K562 (cell line): ENCODE measurements around the gene RHOB. TPM values are rescaled to one million over a fixed set of nuclear protein-coding genes. Genes with fewer than 3 reads are reported as not detected.

Experiments
- ATAC-seq: fragments of 200-7000 bp; cut with Tn5 transposase; 3 replicates; pipeline ENCODE4 v1.9.1; 2020; ENCODE audit warnings: moderate library complexity
- BruUV-seq: library from RNA; stranded (reverse); fragments of 400-500 nt; replicated peaks from 2 replicates; lab custom pipeline; 2021; lab: Mats Ljungman, UMichigan
- CTCF ChIA-PET: fragments of 300-600 bp; formaldehyde crosslinking; extraction: SDS; loops from one replicate; lab custom pipeline; 2021; ENCODE audit warnings: low intra/inter-chr PET ratio; lab: Yijun Ruan, JAX
- POLR2A ChIA-PET: fragments of 300-600, 350-650 bp; sonication (Branson Sonifier 250); formaldehyde crosslinking; extraction: SDS; loops from one replicate; lab custom pipeline; 2021; ENCODE audit warnings: antibody characterized with exemption, inconsistent platforms; lab: Yijun Ruan, JAX
- DNase-seq, 4 experiments: peaks; one replicate each; pipeline versions ENCODE4 v3.0.0 to v3.0.0-alpha.2; 2011 to 2018; ENCODE audit warnings: low spot score in 3 of 4, mixed read lengths in 3 of 4; ENCODE audit errors: extremely low read depth in 1 of 4
- FAIRE-seq: peaks from 2 replicates; lab custom pipeline; 2011; peaks lifted over from hg19 to GRCh38; lab: Jason Lieb, UNC
- H2AFZ ChIP-seq: 2 replicates; pipeline ENCODE4 v1.6.0; 2011; ENCODE audit warnings: low read depth, low read length, control low read depth, inconsistent platforms
- H3K27ac ChIP-seq: fragments of 200-600 bp; 3 replicates; pipeline ENCODE4 v1.8.0; 2011; ENCODE audit warnings: low read depth, mild to moderate bottlenecking, control low read depth, inconsistent platforms, low read length, moderate library complexity, mixed read lengths; ENCODE audit errors: extremely low read depth
- H3K27me3 ChIP-seq, 2 experiments: fragments of 300-600 bp in 1 of 2; 2 replicates in 1 of 2; 3 replicates in 1 of 2; pipeline versions ENCODE4 v1.6.0 to v1.8.0; 2011; ENCODE audit warnings: inconsistent platforms in 2 of 2, low read length in 2 of 2, mild to moderate bottlenecking in 1 of 2, mixed read lengths in 1 of 2, moderate library complexity in 1 of 2; ENCODE audit not compliant: control insufficient read depth in 2 of 2, insufficient read depth in 2 of 2
- H3K36me3 ChIP-seq: fragments of 300-600 bp; 3 replicates; pipeline ENCODE4 v1.8.0; 2011; ENCODE audit warnings: mild to moderate bottlenecking, low read length, inconsistent platforms; ENCODE audit not compliant: control insufficient read depth, insufficient read depth
- H3K4me1 ChIP-seq, 2 experiments: fragments of 200-600 bp in 1 of 2; replicated peaks in 1 of 2; 2 replicates in 1 of 2; 3 replicates in 1 of 2; pipeline versions ENCODE4 v1.5.1 to v1.8.0; 2011; ENCODE audit warnings: inconsistent platforms in 2 of 2, low read length in 2 of 2, mild to moderate bottlenecking in 1 of 2, mixed read lengths in 1 of 2, moderate library complexity in 1 of 2; ENCODE audit not compliant: control insufficient read depth in 2 of 2, insufficient read depth in 2 of 2
- H3K4me2 ChIP-seq: 2 replicates; pipeline ENCODE4 v1.6.1; 2011; ENCODE audit warnings: low read length, control low read depth, inconsistent platforms, mixed read lengths; ENCODE audit not compliant: insufficient read depth
- H3K4me3 ChIP-seq: fragments of 200-600 bp; sonication (generic), shearing (Covaris generic); 2 replicates; pipeline ENCODE4 v1.5.1; 2016; ENCODE audit warnings: control low read depth, inconsistent platforms
- H3K79me2 ChIP-seq: fragments of 200-600 bp; 3 replicates; pipeline ENCODE4 v1.8.0; 2011; ENCODE audit warnings: low read length, inconsistent platforms; ENCODE audit not compliant: control insufficient read depth, insufficient read depth
- H3K9ac ChIP-seq, 2 experiments: 2 replicates each; pipeline versions ENCODE4 v1.6.0 to v1.6.1; 2011; ENCODE audit warnings: low read depth in 2 of 2, low read length in 2 of 2, control low read depth in 1 of 2, inconsistent platforms in 1 of 2, mild to moderate bottlenecking in 1 of 2, mixed read lengths in 1 of 2; ENCODE audit not compliant: insufficient read depth in 1 of 2
- H3K9me1 ChIP-seq: one replicate; pipeline ENCODE4 v1.6.0; 2011; ENCODE audit warnings: inconsistent platforms, mild to moderate bottlenecking, low read length, moderate library complexity; ENCODE audit not compliant: control insufficient read depth, insufficient read depth
- H3K9me3 ChIP-seq: replicated peaks from 2 replicates; pipeline ENCODE4 v1.5.1; 2011; ENCODE audit warnings: low read depth, low read length, inconsistent platforms; ENCODE audit not compliant: control insufficient read depth, insufficient read depth
- H4K20me1 ChIP-seq: replicated peaks from 2 replicates; pipeline ENCODE4 v1.6.1; 2011; ENCODE audit warnings: low read length, inconsistent platforms, mixed read lengths; ENCODE audit not compliant: control insufficient read depth, insufficient read depth
- BRF2 ChIP-seq: IDR thresholded peaks from 3 replicates; pipeline ENCODE4 v1.6.1; 2011; ENCODE audit warnings: borderline replicate concordance, mild to moderate bottlenecking; ENCODE audit not compliant: insufficient read length, insufficient read depth
- CXXC5 ChIP-seq: fragments of 250-450 bp; sonication (Bioruptor Pico); IDR thresholded peaks from 2 replicates; pipeline ENCODE4 v1.8.0; 2022; ENCODE audit warnings: inconsistent platforms, mild to moderate bottlenecking, moderate library complexity
- FOSL1 ChIP-seq: fragments of 200-800 bp; sonication (Bioruptor generic); conservative IDR thresholded peaks from 2 replicates; pipeline ENCODE4 v1.6.1; 2016; ENCODE audit warnings: missing genetic modification characterization, missing compliant biosample characterization
- GTF2F1 ChIP-seq: IDR thresholded peaks from 2 replicates; pipeline ENCODE4 v1.6.1; 2011; ENCODE audit warnings: low read depth, low read length, improper control_type of control experiment
- HES1 ChIP-seq: fragments of 450-650 bp; IDR thresholded peaks from 2 replicates; pipeline ENCODE4 v1.6.1; 2016; ENCODE audit warnings: low read depth, mild to moderate bottlenecking, moderate library complexity
- ILF3 ChIP-seq: fragments of 450-650 bp; IDR thresholded peaks from 2 replicates; pipeline ENCODE4 v1.6.1; 2018; ENCODE audit warnings: antibody characterized with exemption, mild to moderate bottlenecking, moderate library complexity, borderline replicate concordance
- MTA3 ChIP-seq: fragments of 450-650 bp; formaldehyde crosslinking; IDR thresholded peaks from 2 replicates; pipeline ENCODE4 v1.6.1; 2017; ENCODE audit warnings: mild to moderate bottlenecking, borderline replicate concordance
- NONO ChIP-seq, 2 experiments: fragments of 200-400 bp in 1 of 2; fragments of 450-650 bp in 1 of 2; formaldehyde crosslinking in 1 of 2; IDR thresholded peaks; 2 replicates each; pipeline ENCODE4 v1.6.1; 2017; ENCODE audit warnings: low read depth in 2 of 2, mild to moderate bottlenecking in 2 of 2, moderate library complexity in 2 of 2, low read length in 1 of 2
- NR2C1 ChIP-seq, 2 experiments: fragments of 450-650 bp; IDR thresholded peaks; 2 replicates each; pipeline ENCODE4 v1.6.1; 2017; ENCODE audit warnings: mild to moderate bottlenecking in 2 of 2, antibody characterized with exemption in 1 of 2, inconsistent platforms in 1 of 2, missing compliant biosample characterization in 1 of 2, missing genetic modification characterization in 1 of 2
- SMAD1 ChIP-seq: fragments of 150-350 bp; IDR thresholded peaks from 2 replicates; pipeline ENCODE4 v1.6.1; 2014; ENCODE audit warnings: low read length, low read depth; ENCODE audit not compliant: partially characterized antibody
- SRSF3 ChIP-seq: fragments of 200-400 bp; formaldehyde crosslinking; IDR thresholded peaks from 2 replicates; pipeline ENCODE4 v1.6.1; 2016; ENCODE audit warnings: mild to moderate bottlenecking, low read length, moderate library complexity; ENCODE audit not compliant: insufficient read depth
- TBP ChIP-seq: optimal IDR thresholded peaks from 2 replicates; pipeline ENCODE3; 2011; ENCODE audit warnings: low read depth, low read length, improper control_type of control experiment
- TRIM24 ChIP-seq, 2 experiments: fragments of 450-650 bp; IDR thresholded peaks; 2 replicates each; pipeline ENCODE4 v1.6.1; 2016
- ZBTB1 ChIP-seq: sonication (generic); formaldehyde crosslinking; IDR thresholded peaks from 2 replicates; pipeline ENCODE4 v1.8.1; 2023; ENCODE audit warnings: missing genetic modification reagents, low read depth, mild to moderate bottlenecking, borderline replicate concordance
- ZNF224 ChIP-seq: sonication (generic); formaldehyde crosslinking; IDR thresholded peaks from 2 replicates; pipeline ENCODE4 v1.8.0; 2022; ENCODE audit warnings: mild to moderate bottlenecking, missing genetic modification reagents
- ZNF274 ChIP-seq: IDR thresholded peaks from 2 replicates; pipeline ENCODE4 v1.6.1; 2011; ENCODE audit warnings: low read depth, mild to moderate bottlenecking, low read length, moderate library complexity, borderline replicate concordance
- ZNF395 ChIP-seq: fragments of 200-800 bp; sonication (Bioruptor generic); IDR thresholded peaks from 2 replicates; pipeline ENCODE4 v1.6.1; 2017; ENCODE audit warnings: missing genetic modification characterization, missing compliant biosample characterization
- WGBS: fragments of 100-300 bp; shearing (Covaris generic); methylation state at CpG from one replicate; pipeline ENCODE4 v1.1.6; 2016; ENCODE audit warnings: low coverage, mixed read lengths; ENCODE audit not compliant: insufficient coverage; ENCODE audit errors: missing lambda C conversion rate; 5-methylcytosine and 5-hydroxymethylcytosine counted together
- in situ Hi-C: fragments of 300-500 bp; cut with MboI; formaldehyde crosslinking; loops from 4 replicates; pipeline ENCODE4 v1.15.0; 2018; ENCODE audit warnings: inconsistent platforms, mixed read lengths
- intact Hi-C: fragments of 100-400 bp; cut with micrococcal nuclease; formaldehyde crosslinking; loops from 2 replicates; pipeline ENCODE4 v1.14.2; 2022
- polyA plus RNA-seq, 8 experiments: library from polyadenylated mRNA; depleted of rRNA in 4 of 8; stranded (reverse) in 5 of 8; unstranded in 3 of 8; fragments of >200 nt; fragmentation: Nextera tagmentation in 2 of 8; fragmentation: Illumina TruSeq in 1 of 8; extraction: Ambion mirVana in 2 of 8; extraction: Trizol in 1 of 8; gene quantifications; 2 replicates each; pipeline versions ENCODE4 v1.2.1 to v1.2.3, GENCODE V29; 2011 to 2014; ENCODE audit warnings: inconsistent platforms in 1 of 8, missing spikeins in 1 of 8
- total RNA-seq, 7 experiments: library from RNA; depleted of rRNA in 6 of 7; stranded (reverse); fragments of >200 nt in 6 of 7; fragmentation: Illumina TruSeq in 2 of 7; extraction: Trizol in 2 of 7; gene quantifications; 2 replicates each; pipeline versions ENCODE4 v1.2.1 to v1.2.3, GENCODE V29; 2011 to 2021; ENCODE audit warnings: low replicate concordance in 1 of 7

The RHOB gene
- total and polyA plus RNA-seq, 9 of the 15 experiments (the other 6 are each of a cell fraction or from before 2014, with no cell fraction given), result 0.07 to 4.8 (median 1.1) TPM

- TF ChIP-seq NONO (IDR thresholded peaks at IDR 0.05; ENCODE audit: low read depth in 2 of 2, low read length in 1 of 2), result no peak
- TF ChIP-seq ILF3, result peak; percentile 10; the same call in 1 of the 2 replicates
- peak; percentile 37; the same call in 1 of the 2 replicates for TF ChIP-seq CXXC5 (CRISPR knock-in tag)
- no peak for TF ChIP-seq FOSL1 (tag)
- peak; percentile 96 for TF ChIP-seq TBP
- TF ChIP-seq GTF2F1, result no peak
- no peak for TF ChIP-seq ZNF224 (CRISPR knock-in tag)
- TF ChIP-seq NR2C1 (IDR thresholded peaks at IDR 0.05), result no peak
- no peak for TF ChIP-seq NR2C1 (tag; IDR thresholded peaks at IDR 0.05)
- peak; percentile 74 for TF ChIP-seq MTA3
These were observed at the start of gene RHOB (continued) for GRCh38 chr2:20446917-20447436.

GRCh38 chr2:20397811-20398447, 48.9 kb upstream of the RHOB start:
- Histone ChIP-seq H3K4me1 (no peaks in the 10 kb centered on the region), H3K36me3 (no peaks in the 10 kb centered on the region), H2AFZ (no peak overlapping the region), H3K27ac (no peak overlapping the region), H3K9me1 (peaks cover 2% of the 10 kb centered on the region), H3K79me2 (no peaks in the 10 kb centered on the region), H3K9me3 (no peaks in the 10 kb centered on the region), H4K20me1 (no peaks in the 10 kb centered on the region), H3K27me3 (peaks cover 19 to 53% of the 10 kb centered on the region in 2 experiments), H3K4me2 (no peak overlapping the region), H3K4me3 (no peak overlapping the region), H3K9ac (no peak overlapping the region)
- POLR2A ChIA-PET, result no interaction called here
- DNase-seq (no peak), FAIRE-seq (no peak), ATAC-seq (no peak)
- CTCF ChIA-PET, result interaction anchor here (3.9 kb wide), 1 partner anchor 238 kb away, joined by 26 read pairs; no protein-coding TSS in a partner anchor
- WGBS, result 2% methylated on average over 5 of the region's 5 CpGs
- BruUV-seq, result no TSS peak
- in situ Hi-C loops, result no loop called here
- TF ChIP-seq SMAD1 (no peak), ZBTB1 (CRISPR knock-in tag) (no peak), BRF2 (no peak), SRSF3 (no peak), HES1 (no peak), ZNF395 (CRISPR knock-in tag) (no peak), TRIM24 (IDR thresholded peaks at IDR 0.05) (no peak), ZNF274 (no peak)
- intact Hi-C loops, result loop anchor here (2.0 to 5.0 kb wide), 2 partner anchors 39 to 245 kb away; no protein-coding TSS in a partner anchor
